NCI-H446 treated with DMSO at 0.1 percent for 48 hours (cell line): Measurements from ENCODE around the gene PAPOLA.
"Not testable (repeated sequence)": the region's sequence is repeated elsewhere in the genome, so short reads cannot be mapped to it uniquely, and the experiment has no call there.

Experiments used
- DNase-seq: peaks from one replicate; lab custom pipeline; 2025; lab: John Stamatoyannopoulos, UW

PAPOLA gene

DNA sequence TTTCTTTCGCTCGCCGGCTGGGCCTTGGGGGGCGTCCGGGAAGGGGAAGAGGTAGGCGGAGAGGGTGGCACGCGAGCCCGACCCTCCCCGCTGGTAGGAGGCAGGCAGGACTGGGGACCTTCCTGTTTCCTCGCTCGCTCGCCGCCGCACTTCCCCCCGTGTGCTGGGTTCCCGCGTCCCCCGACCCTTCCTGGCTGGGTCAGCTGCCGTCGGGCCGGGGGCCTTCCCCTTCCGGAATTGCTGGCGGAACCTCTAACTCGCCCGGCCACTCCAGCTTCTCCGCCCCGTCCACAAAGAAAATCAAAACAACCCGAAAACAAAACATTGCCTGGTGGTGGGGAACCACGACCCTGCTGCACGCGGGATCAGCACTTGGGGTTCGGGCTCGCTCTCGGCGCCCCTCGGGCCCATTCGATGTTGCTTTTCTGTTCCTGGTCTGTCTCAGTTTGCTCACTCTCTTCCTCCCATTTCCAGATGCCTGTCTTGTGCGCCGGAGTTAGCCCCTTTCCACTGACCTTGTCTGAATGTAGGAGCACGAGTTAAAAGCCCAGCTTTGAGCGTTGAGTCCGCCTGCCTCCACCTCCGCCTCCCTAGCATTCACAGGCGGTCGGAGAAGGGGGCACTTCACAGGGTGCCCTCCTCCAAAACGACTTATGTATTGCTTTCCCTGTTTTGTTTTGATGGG, 581 bp downstream of the PAPOLA start:
- DNase-seq, result no peak

DNA sequence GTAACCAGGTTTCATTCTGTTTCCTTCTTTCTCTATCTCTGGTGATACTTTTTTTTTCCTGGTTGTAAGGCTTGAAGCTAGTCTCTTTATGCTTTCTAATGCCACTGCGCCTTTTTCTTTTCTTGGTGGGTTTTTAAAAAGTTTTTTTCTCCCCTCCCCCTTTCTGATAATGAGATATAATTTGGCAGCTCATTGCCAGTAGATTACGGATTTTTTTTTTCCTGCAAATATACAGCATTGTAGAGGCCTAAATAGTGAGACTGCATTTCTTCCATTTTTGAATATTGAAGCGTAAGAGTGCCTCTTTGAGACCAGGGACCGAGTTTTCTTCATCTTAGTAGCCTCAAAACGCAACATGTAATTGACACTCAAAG, 1.1 kb downstream of the PAPOLA start:
- DNase-seq, result no peak

DNA sequence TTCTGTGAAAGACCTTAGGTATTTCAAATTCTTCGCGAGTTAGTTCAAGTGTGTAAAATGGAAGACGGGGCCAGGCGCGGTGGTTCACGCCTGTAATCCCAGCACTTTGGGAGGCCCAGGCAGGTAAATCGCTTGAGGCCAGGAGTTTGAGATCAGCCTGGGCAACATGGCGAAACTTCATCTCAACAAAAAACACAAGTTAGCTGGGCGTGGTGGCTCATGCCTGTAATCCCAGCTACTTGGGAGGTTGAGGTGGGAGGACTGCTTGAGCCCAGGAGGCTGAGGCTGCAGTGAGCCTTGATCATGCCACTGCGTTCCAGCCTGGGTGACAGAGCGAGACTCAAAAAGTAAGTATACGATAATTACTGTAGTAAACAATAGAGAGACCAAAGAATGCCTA, 2.2 kb downstream of the PAPOLA start:
- DNase-seq, result not testable (repeated sequence)

DNA sequence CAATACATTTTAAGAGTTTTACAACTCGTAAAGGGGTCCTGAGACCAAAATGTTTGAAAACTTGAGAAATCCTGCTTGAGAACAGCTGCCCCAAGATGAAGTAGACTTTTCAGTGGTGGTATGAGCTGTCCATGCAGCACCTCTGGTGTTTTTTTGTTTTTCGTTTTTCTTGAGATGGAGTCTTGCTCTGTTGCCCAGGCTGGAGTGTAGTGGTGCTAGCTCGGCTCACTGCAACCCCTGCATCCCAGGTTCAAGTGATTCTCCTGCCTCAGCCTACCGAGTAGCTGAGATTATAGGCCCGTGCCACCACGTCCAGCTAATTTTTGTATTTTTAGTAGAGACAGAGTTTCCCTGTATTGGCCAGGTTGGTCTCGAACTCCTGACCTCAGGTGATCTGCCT, 5.5 kb downstream of the PAPOLA start:
- DNase-seq, result no peak

DNA sequence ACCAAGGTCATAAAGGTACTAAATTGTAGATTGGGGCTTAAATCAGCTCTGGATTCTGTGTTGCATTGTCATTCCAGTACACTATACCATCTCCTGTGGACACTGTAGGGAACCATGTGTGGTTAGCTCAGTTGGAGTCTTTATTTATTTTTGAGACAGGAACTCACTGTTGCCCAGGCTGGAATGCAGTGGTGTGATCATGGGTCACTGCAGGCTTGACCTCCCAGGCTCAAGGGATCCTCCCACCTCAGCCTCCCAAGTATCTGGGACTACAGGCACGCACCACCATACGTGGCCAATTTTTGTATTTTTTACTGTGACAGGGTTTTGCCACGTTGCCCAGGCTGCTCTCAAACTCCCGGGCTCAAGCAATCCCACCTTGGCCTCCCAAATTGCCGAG, 6.7 kb downstream of the PAPOLA start:
- no peak for DNase-seq

DNA sequence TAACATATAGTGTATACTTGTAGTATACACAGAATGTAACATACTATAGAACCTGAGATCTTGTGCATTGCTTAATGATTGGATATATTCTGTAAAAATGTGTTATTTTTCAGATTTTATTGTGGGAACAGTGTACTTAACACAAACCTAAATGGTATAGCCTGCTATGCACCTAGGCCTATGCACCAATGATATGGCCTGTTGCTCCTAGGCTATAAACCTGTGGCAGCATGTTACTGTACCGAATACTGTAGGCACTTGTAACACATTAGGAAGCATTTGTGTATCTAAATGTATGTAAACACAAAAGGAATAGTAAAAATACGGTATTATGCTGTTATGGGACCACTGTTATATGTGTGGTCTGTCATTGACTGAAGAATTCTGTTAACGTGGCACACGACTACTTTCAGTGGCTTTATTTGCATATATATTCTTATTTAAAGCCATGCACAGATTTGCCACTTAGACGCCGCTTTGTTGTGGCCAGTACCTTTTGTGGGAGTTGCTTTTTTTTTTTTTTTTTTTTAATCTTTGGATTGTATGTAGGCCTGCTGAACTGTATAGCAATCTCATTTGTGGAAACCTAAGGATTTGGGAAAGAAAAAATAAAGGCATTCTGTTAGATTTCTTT, 7.4 kb downstream of the PAPOLA start:
- DNase-seq, result no peak

DNA sequence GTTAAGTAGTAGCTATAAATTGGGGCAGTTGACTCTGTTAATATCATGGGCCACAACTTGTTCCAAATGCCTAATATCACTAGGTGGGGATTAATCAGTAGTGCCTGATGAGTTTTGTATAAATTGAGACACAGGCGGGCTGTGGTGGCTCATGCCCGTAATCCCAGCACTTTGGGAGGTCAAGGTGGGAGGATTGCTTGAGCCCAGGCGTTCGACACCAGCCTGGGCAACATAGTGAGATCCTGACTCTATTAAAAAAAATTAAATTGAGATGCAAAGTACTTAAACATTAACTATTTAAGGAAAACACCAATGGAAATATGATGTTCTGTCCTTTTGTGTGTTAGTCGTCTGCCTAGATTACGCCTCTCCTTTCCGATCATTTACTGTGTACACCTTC, 9.0 kb downstream of the PAPOLA start:
- no peak for DNase-seq

DNA sequence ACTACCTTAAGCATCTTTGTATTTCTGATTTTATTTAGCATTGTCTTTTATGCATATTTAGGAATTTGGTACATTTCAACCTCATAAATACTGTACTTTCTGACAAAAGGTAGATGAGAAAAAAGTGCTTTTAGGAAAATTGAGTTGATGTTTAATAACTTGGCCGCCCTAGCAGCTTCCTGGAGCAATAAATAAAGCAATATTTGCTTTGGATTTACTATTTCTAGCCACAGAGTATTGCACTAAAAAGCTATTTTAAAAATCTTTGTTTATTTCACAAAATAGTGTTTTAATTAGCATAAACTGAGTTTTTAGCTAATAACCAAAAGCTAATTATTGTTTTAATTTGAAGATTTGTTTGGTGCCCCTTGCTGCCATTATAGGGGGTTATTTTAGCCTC, 9.5 kb downstream of the PAPOLA start:
- DNase-seq, result no peak

DNA sequence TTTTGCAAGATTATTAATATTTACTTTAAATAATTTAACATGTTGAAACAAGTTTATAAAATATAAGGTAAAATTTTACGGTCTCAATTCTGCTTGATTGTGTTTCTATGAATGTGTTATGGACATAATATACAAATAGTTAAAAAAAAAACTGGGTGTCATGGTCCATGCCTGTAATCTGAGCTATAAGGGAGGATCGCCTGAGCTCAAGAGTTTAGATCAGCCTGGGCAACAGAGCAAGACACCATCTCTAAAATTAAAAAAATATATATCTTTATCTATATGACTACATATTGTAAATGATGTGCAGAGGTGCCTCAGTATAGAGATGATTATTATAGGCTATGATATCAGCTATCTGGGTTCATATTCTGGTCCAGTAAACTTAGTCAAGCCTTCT, 9.9 kb downstream of the PAPOLA start:
- DNase-seq, result no peak

DNA sequence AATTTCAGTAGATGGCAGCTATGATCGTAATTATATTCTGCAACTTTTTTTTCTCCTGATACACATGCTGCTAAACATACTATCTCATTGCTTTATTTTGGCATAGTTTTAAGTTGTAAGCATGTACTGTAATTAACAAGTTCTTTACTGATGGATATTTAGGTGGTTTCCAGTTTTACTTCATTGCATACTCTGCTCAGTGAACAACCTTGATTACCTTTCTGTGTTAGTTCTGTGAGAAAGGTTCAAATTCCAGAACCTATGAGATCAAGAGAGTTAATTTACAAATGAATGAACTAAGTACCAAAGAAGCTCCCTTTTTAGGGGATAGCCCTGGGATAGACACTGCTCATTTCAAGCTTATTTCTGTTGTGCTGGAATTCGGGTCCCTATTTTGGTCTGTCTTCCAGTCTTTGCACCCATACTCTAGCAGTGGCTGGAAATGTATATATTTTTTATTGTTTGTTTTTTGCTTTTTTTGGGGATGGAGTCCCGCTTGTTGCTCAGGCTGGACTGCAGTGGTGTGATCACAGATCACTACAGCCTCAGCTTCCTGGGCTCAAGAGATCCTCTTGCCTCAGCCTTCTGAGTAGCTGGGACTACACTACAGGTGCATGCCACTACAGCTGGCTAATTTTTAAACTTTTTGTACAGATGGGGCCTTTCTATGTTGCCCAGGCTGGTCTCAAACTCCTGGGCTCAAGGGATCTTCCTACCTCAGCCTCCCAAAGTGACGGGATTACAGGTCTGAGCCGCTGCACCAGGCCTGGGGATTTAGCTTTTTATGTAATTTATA, 10.6 kb downstream of the PAPOLA start:
- DNase-seq, result no peak

DNA sequence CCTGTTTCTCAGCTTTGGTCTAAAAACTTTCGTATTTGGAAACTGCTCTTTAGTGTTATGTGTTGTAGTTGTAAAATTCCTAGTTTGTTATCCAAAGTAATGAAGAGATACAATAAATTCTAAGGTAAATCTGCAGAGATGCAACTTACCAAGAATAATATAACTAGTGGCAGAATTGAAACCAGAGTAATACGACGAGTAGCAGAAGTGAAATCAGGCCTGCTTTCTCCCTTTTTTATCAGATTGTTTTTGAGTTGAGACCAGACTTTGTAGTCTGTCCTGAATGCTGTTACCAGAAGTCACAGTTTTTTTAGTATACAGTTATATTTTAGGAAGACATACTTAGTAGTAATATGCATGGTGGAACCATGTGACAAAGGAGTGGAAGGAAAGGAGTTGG, 12.5 kb downstream of the PAPOLA start:
- no peak for DNase-seq

DNA sequence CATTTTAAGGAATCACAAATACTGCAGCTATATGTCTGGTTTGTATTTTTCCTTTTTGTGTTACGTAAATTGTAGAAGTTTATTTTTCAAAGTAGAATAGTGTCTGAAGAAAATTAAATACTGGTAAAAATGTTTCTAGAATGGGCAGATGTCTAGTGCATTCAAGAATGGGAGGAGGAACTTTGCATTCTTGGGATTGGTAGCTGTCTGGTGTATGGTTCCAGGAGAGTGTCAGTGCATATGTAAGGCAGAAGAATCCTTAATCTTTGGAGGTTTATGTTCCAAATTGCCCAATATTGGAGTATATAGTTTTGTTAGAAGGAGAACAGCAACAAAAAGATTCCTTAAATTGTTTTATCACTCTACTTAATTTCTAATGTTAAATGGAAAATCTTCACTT, 13.5 kb downstream of the PAPOLA start:
- no peak for DNase-seq

DNA sequence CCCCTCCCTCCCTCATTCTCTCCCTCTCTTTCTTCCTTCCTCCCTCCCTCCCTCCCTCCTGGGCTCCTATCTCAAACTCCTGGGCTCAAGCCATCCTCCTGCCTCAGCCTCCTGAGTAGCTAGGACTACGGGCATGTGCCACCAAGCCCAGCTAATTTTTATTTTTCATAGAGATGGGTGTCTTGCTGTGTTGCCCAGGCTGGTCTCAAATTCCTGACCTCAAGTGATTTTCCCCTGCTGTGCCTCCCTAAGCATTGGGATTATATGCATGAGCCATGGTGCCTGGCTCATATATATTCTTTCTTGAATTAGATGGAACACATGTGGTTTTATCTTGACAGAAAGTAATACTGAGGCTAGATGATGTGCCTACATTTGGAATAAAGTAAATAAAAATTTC, 14.2 kb downstream of the PAPOLA start:
- no peak for DNase-seq

DNA sequence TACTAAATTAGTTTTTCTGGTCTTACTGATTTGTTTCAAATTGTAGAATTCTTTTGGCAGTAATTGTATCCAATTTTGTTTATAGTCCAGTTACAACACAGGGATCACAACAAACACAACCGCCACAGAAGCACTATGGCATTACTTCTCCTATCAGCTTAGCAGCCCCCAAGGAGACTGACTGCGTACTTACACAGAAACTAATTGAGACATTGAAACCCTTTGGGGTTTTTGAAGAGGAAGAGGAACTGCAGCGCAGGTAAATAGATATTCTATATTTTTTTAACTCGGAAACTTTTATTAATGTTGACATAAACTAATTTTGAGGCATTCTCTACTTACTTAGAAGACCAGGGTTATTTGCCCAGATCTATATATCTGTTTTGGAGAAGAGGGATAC, 17.8 kb downstream of the PAPOLA start:
- no peak for DNase-seq

DNA sequence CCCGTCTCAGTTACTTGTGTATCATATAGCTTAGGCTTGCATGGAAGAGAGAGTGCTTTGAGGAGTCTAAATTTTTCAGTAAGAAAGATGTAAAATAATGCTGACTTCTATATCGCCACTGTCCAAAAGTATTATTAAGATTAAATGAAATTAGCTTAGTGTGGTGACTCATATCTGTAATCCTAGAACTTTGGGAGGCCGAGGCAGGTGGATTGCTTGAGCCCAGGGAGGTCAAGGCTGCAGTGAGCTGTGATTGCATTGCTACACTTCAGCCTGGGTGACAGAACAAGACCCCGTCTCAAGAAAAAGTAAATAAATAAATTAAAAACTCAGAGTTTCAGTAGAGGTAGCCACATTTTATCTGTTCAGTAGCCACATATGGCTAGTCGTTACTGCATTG, 23.3 kb downstream of the PAPOLA start:
- no peak for DNase-seq

DNA sequence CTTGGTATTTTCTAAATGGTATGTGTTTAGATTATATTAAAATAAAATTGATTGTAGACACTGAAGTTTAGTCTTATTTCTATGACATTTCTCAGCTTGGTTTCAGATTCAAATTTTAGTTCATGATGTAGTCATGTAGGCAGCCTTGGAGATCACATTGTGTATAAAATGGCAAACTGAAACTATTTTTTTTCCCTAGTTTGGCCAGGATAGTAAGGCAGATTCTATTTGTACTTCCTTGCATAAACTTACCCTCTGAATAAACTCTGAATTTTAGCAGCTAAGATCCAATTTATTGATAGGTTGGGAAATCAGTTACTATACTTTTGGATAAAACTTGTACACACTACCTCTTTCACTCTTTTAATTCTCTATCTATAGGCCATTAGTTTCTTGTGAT, 30.4 kb downstream of the PAPOLA start:
- DNase-seq, result no peak

DNA sequence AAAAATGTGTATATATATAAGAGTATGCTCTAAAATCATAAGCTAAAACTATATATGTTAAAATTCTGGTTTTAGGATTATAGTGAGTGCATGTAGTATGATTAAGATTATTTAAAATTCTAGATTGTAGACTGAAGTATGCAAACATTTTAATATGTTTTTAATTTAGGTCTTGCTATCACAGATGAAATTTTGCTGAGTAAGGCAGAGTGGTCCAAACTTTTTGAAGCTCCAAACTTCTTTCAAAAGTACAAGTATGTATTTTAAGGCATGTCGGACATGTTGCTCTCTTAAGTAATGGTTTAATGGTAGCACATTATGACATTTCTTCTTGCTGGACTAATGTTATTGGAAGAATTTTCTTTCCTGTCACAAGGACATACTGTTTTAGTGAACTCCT, 34.6 kb downstream of the PAPOLA start:
- no peak for DNase-seq

DNA sequence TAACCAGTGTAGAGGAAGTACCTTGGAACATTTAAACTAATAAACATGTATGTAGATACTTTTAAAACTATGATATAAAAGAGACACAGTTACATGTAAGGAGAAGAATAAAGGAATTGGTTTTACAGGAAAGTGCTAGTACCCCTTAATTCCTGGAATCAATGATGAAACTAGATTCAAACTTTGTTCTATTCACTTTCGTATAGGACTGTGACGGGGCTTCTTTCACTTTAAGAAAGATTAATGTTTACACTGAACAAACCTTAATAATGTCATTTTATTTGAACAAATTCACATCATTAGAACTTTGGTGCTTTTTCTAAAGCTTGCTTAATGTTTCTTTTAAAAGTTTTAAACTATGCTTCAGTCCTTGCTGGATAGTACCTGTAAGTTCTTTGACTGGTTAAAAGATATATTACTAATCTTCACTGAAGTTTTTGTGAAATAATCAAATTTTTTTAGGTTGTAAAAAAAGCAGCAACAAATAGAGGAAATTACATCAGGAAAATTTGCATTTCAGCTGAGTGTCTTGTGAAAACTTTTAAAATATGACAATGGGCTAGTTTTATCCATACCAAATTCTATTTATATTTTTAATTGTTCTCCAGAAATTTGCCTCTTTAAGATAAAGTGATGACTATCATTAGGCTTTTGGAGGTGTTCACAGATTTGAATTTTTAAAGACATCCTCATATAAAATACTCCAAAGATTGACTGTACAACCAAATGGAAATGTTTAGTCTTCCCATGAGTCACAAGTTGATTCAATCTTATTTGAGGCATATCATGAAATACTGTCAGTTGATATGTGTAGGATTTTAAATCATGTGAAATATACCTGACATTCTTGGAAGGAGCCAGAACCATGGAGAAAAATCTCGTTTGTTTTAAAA, 36.2 kb downstream of the PAPOLA start:
- no peak for DNase-seq

DNA sequence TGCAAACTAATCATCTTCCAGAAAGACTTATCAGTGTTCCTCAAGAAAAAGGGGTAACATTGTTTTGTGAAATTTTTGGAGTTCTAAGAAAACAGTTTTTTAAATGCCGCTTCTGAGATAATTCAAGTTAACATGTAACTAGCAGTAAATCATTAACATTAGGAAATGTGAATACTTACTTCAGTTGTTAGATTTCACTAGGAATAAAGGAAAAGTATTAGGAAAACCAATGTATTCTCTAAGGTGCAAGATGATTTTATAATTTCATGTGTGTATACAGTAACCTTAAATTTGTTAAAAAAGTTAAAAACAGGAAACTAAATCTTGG, 36.8 kb downstream of the PAPOLA start:
- no peak for DNase-seq

DNA sequence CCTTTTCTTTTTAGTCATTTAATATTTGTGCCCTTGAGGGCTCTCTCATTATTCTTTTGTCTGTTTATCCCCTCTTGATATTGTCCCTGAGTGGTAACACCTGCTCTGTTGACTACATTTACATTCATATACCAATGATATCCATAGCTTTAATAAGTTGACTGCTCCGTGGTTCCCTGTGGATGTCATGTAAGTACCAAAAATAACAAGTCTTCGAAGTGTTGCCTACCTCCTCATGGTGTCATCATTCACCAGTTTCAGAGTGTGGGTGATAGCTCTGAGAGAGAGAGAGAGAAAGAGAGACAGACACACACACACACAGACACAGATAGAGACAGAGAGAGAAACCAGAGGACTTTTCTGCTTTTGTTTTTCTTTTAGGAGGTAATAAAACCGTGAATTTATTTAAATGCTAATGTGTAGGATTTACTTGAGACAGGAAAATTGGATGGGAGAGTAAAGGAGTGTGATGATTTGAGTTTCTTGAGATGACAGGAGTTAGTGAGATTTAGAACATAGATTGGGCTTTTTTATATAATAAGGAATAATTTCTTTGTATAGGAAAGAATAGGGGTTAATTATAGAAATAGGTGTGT, 52.2 kb downstream of the PAPOLA start:
- no peak for DNase-seq

DNA sequence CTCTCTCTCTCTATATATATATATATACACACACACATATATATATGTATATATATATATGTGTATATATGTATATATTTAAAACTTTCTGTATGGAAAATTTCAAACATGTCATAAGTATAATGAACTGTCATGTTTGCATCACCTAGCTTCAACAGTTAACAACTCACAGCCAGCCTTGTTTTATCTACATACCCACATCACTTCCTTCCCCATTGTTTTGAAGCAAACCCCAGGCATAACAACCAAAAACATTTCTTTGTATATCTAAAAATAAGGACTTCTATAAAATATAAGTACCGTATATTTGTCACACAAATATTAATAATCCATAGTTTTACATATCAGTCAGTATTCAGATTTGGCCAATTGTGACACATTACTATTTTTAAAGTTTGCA, 57.4 kb downstream of the PAPOLA start:
- no peak for DNase-seq

DNA sequence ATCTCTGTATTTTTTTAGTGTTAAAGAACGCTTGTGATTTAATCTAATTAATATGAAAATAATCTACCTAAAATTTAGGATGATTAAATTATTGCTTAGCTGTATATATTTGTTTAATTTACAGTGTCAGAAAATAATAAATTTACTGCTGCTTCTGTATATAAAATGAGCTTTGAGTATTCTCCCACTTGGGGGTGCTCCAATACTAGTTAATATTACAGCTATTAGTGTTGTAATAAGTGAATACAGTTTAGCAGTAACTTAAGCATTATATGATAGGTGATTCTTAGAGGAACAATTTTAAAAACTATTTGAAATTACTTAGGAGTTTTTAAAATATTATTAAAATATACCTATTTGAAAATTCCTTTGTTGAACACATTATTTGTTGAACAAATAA, 62.2 kb downstream of the PAPOLA start:
- no peak for DNase-seq
